Osteoblast (primary cell): ENCODE measurements around the gene MEX3A. TPM values are rescaled to one million over a fixed set of nuclear protein-coding genes. Genes with fewer than 3 reads are reported as not detected.

Experiments used
- DNase-seq: peaks from one replicate; pipeline ENCODE4 v3.0.0; 2011; ENCODE audit warnings: low spot score, mixed read lengths; ENCODE audit not compliant: insufficient read length; ENCODE audit errors: missing footprints
- H2AFZ ChIP-seq: 2 replicates; pipeline ENCODE4 v1.6.0; 2011; ENCODE audit warnings: mild to moderate bottlenecking, low read length
- H3K27ac ChIP-seq: 2 replicates; pipeline ENCODE4 v1.5.1; 2011; ENCODE audit warnings: mild to moderate bottlenecking, low read depth, low read length, moderate library complexity
- H3K27me3 ChIP-seq: 2 replicates; pipeline ENCODE4 v1.6.0; 2012; ENCODE audit warnings: mild to moderate bottlenecking, control low read depth, inconsistent platforms, low read length, moderate library complexity; ENCODE audit not compliant: insufficient read depth
- H3K36me3 ChIP-seq: 2 replicates; pipeline ENCODE4 v1.5.1; 2011; ENCODE audit warnings: mild to moderate bottlenecking, low read length, control low read depth, moderate library complexity; ENCODE audit not compliant: insufficient read depth
- H3K4me1 ChIP-seq: 2 replicates; pipeline ENCODE4 v1.5.1; 2011; ENCODE audit warnings: mild to moderate bottlenecking, low read length, control low read depth, moderate library complexity; ENCODE audit not compliant: insufficient read depth
- H3K4me2 ChIP-seq: 2 replicates; pipeline ENCODE4 v1.6.0; 2011; ENCODE audit warnings: mild to moderate bottlenecking, low read length; ENCODE audit not compliant: insufficient read depth
- H3K4me3 ChIP-seq: fragments of 200-600 bp; sonication (generic); 3 replicates; pipeline ENCODE4 v1.5.1; 2012; ENCODE audit warnings: mild to moderate bottlenecking, low read length, inconsistent platforms; ENCODE audit not compliant: insufficient read depth
- H3K79me2 ChIP-seq: 2 replicates; pipeline ENCODE4 v1.6.0; 2012; ENCODE audit warnings: mild to moderate bottlenecking, low read length, control low read depth, inconsistent platforms; ENCODE audit not compliant: insufficient read depth
- H3K9me3 ChIP-seq: 2 replicates; pipeline ENCODE4 v1.5.1; 2011; ENCODE audit warnings: low read depth, low read length, control low read depth
- H4K20me1 ChIP-seq: 2 replicates; pipeline ENCODE4 v1.6.0; 2012; ENCODE audit warnings: mild to moderate bottlenecking, low read length, control low read depth; ENCODE audit not compliant: insufficient read depth
- CTCF ChIP-seq: IDR thresholded peaks from 2 replicates; pipeline ENCODE4 v1.5.1; 2011; ENCODE audit warnings: mild to moderate bottlenecking, low read depth, low read length, moderate library complexity; ENCODE audit errors: extremely low read depth
- total RNA-seq: library from RNA; depleted of rRNA; stranded (reverse); fragments of >200 nt; gene quantifications from 2 replicates; pipeline ENCODE4 v1.2.3, GENCODE V29; 2012

MEX3A gene
- total RNA-seq, 1 donor: 1.1 TPM

DNA sequence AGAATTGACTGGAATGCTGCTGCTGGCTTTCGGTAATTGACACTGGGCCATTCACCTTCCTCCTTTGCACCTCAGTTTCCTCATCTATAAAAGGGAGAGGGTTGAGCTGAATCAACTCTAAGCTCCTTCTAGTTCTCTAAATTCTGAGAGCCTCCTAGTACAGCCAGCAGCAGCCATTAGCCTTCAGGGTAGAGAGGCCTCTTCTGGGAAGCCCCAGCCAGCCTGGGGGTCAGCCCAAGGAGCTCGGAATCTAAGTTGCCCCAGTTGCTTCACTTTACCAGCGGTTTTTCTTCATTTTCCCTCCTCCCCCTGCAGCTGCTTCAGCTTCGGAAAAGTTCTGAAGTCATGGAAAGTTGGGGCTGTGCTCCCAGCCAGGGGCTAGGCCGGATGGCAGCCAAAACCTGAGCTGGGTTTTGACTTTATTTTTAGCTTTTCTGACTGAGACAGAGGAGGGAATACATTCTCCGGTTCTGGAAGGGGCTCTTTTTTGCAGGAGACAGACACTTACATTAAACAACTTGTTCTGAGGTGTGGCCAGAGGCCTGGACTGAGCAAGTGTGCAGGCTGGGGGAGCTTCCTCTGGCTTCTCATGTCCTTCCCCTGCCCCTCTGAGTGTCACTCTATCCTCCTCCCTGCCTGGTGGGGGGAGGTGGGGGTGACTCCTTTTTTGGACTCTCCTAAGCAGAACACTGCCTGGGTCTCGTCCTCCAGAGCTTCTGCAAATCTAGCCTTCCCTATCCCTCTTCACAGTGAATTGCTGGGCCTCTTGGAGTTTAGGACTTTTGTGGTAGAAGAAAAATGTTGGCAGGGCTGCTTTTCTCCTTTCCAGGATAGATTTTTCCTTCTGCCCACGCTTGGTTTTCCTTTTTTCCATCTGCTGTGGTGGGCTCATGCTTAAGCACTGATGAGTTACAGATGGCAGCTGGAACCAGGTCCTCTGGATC, 46.7 kb upstream of the MEX3A start:
- peaks cover 24% of the 10 kb centered on the region for H4K20me1 ChIP-seq
- H3K4me3 ChIP-seq: peak overlapping the region; percentile 23
- DNase-seq: no peak
- H3K27me3 ChIP-seq: no peaks in the 10 kb centered on the region
- no peak for TF ChIP-seq CTCF
- peaks cover 80% of the 10 kb centered on the region for H3K79me2 ChIP-seq
- H3K27ac ChIP-seq: peak overlapping the region; percentile 100
- H2AFZ ChIP-seq: no peak overlapping the region
- H3K4me1 ChIP-seq: peaks cover 63% of the 10 kb centered on the region
- no peaks in the 10 kb centered on the region for H3K9me3 ChIP-seq
- peaks cover 37% of the 10 kb centered on the region for H3K36me3 ChIP-seq
- peak overlapping the region; percentile 77 for H3K4me2 ChIP-seq

DNA sequence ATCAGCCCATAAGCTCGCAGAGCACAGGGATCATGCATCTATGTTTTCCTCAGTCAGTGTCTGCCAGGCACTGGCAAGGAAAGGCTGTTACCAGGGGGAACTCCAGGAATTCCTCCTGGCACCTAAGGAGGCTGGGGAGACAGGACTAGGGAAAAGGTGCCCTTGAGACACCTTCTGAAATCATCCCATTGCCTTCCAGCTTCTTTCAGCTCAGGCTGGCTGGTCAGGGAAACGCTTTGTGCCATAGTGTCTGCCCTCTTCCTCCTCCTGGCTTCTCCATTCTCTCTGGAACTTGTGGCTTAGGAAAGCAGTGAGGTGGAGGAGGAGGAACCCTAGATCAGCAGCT, 46.0 kb upstream of the MEX3A start:
- Histone ChIP-seq H3K27me3 (no peaks in the 10 kb centered on the region), H4K20me1 (peaks cover 19% of the 10 kb centered on the region), H3K27ac (peak overlapping the region; percentile 100), H3K9me3 (no peaks in the 10 kb centered on the region), H3K36me3 (peaks cover 31% of the 10 kb centered on the region), H3K4me2 (peak overlapping the region; percentile 77), H3K4me1 (peaks cover 69% of the 10 kb centered on the region), H3K4me3 (peak overlapping the region; percentile 23), H3K79me2 (peaks cover 81% of the 10 kb centered on the region), H2AFZ (no peak overlapping the region)
- DNase-seq: no peak
- no peak for TF ChIP-seq CTCF

DNA sequence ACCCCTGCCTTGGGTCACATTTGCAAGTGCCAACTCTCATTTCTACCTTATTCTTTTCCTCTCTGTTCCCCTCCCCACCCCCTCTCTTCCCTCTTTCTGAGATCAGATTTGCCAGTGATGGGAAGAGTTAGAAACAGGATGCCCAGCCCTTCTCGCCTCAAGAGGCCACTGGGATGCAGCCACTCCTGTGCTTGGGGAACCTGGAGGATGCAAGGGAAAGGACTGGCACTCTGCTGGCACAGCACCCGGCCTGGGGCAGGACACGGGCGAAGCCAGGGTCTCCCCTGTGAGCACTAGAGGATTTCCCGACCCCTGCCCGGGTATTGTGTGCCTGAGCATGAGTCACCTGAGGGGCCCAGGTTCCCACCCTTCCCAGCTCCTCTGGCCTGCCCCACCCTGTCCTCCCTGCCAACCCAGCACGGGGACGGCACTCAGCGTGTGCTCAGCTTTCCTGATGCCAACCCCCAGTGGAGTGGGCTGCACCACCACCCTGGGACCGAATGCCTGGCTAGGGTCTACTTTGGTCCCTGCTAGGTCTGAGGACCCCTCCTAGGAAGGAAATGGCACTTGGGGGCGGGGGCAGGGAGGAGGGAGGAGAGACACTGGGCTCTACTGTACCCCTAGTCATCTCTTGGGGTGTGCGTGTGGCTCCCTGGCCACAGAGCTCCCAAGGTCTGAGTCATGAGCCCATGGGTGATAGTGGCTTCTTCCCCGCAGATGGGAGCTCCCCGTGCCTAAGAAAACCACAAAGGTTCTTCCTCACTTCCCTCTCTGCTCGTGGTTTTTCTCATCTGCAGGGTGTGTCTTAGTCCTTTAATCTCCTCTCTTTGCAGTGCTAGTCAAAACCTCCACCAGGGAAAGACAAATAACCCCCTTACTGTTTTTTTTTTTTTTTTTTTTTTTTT, 44.6 kb upstream of the MEX3A start:
- Histone ChIP-seq H4K20me1 (peaks cover 23% of the 10 kb centered on the region), H3K9me3 (no peaks in the 10 kb centered on the region), H3K4me1 (peaks cover 83% of the 10 kb centered on the region), H3K79me2 (peaks cover 86% of the 10 kb centered on the region), H3K36me3 (peaks cover 18% of the 10 kb centered on the region), H2AFZ (no peak overlapping the region), H3K27me3 (no peaks in the 10 kb centered on the region), H3K4me2 (peak overlapping the region; percentile 77), H3K27ac (peak overlapping the region; percentile 100), H3K4me3 (peak overlapping the region; percentile 60)
- TF ChIP-seq CTCF: no peak
- peak; percentile 90 for DNase-seq
